Measurements from ENCODE around the gene PTPN3.

Gene PTPN3

GRCh38 chr9:109335121-109335520 lies 163.0 kb downstream of the PTPN3 start:
- no peak for DNase-seq

GRCh38 chr9:109331353-109331752 lies 166.8 kb downstream of the PTPN3 start:
- no peak for DNase-seq

DNA sequence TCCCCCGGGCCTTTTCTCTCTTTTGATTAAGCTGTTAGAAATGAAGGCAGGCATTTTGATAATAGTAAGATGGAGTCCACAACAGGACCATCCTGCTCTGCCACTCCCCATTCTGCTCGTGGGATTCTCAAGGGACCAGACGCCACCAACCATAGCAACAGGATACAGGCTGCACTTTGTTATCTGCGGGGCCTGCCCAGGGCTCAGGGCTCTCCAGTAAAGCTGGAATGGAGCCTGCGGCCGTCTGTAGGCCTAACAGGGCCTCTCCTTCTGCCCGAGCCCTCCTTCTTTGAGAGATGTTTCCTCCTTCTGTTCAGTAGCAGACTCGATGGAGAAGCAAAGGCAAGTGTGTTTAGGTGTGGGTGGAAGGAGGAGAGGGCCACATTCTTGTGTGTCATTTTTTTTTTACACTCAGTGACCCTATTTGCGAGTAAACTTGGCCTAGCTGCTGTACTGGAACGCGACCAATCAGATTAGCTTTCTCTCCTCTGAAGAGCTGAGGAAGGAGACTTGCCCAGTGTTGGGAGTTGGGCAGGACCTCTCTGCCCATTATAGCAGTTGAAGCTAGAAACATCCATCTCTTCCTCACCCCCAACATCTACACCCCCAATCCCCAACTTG lies 168.4 kb downstream of the PTPN3 start:
- DNase-seq, result no peak

GRCh38 chr9:109328978-109329637 lies 169.0 kb downstream of the PTPN3 start:
- no peak for DNase-seq
